Measurements from ENCODE around the gene WBP2. TPM values are rescaled to one million over a fixed set of nuclear protein-coding genes. Genes with fewer than 3 reads are reported as not detected.

WBP2 gene
- total and polyA plus RNA-seq, 2 of the 13 experiments (the other 11 are each of a cell fraction or from before 2014, with no cell fraction given), result 29.2 to 29.5 TPM

DNA sequence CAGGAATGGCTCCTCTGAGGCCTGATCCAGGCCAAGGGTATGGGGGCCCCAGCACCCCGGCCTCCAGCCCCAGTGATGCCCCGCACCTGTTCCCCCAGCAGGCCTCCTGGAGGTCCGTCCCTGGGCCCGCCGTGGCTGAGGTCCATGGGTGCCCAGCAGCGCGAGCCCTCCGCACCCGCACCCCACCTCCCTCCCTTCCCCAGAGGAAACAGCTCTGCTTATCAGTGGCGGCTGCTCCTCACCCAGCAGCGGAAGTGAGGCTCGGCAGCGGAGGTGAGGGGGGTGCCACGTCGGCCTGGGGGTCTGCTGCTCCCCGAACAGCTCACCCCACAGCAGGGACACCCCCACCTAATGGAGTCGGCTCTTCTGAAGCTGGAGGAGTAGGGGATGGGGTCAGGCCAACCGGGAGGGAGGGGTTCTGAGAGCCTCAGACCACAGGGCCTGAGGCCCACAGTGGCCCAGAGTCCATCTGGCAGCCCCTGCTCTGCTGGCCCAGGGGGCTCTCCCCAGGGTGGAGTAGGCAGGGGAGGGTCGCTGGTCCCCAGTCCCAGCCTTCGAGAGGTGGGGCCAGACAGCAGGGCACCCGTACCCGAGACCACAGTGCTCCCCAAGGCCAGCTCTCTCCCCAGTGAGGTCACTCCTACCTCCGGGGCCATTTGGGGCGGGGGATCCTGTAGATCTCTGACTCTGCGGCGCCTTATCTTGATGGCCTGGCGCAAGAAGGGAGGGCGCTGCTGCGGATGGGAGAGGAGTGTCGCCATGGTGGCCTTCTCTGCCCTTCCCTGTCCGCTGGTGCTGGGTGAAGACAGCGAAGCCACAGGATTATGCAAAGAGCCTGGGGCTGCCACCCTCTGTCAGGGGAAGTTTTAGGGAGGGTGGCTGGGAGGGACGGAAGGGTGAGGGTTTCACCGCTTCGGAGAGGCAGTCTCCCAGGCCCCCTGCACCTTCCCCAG is 11.3 kb downstream of the WBP2 start, which contains the start of gene UNC13D (continued):
- TF ChIP-seq, protein P1, sequence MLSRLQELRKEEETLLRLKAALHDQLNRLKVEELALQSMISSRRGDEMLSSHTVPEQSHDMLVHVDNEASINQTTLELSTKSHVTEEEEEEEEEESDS (CRISPR knock-in tag; IDR thresholded peaks at IDR 0.05; ENCODE audit: borderline replicate concordance), result no peak
- TF ChIP-seq SMARCE1 (IDR thresholded peaks at IDR 0.05; ENCODE audit: borderline replicate concordance) (no peak), ZNF510 (CRISPR knock-in tag; IDR thresholded peaks at IDR 0.05; ENCODE audit: low read depth) (0 out of 2 replicates have a peak, but pooled peaks have one; percentile 69), SNAPC2 (CRISPR knock-in tag; IDR thresholded peaks at IDR 0.05) (no peak), ZNF337 (CRISPR knock-in tag; IDR thresholded peaks at IDR 0.05; ENCODE audit: borderline replicate concordance, low read depth) (peak; percentile 78; the same call in 1 of the 2 replicates), NR2F2 (IDR thresholded peaks at IDR 0.05; ENCODE audit: borderline replicate concordance, low read depth) (no peak; the same call in 1 of the 2 replicates)
- TF ChIP-seq, protein P2, sequence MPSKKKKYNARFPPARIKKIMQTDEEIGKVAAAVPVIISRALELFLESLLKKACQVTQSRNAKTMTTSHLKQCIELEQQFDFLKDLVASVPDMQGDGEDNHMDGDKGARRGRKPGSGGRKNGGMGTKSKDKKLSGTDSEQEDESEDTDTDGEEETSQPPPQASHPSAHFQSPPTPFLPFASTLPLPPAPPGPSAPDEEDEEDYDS (CRISPR knock-in tag; IDR thresholded peaks at IDR 0.05), result 0 out of 2 replicates have a peak, but pooled peaks have one; percentile 29
- TF ChIP-seq, protein P3, sequence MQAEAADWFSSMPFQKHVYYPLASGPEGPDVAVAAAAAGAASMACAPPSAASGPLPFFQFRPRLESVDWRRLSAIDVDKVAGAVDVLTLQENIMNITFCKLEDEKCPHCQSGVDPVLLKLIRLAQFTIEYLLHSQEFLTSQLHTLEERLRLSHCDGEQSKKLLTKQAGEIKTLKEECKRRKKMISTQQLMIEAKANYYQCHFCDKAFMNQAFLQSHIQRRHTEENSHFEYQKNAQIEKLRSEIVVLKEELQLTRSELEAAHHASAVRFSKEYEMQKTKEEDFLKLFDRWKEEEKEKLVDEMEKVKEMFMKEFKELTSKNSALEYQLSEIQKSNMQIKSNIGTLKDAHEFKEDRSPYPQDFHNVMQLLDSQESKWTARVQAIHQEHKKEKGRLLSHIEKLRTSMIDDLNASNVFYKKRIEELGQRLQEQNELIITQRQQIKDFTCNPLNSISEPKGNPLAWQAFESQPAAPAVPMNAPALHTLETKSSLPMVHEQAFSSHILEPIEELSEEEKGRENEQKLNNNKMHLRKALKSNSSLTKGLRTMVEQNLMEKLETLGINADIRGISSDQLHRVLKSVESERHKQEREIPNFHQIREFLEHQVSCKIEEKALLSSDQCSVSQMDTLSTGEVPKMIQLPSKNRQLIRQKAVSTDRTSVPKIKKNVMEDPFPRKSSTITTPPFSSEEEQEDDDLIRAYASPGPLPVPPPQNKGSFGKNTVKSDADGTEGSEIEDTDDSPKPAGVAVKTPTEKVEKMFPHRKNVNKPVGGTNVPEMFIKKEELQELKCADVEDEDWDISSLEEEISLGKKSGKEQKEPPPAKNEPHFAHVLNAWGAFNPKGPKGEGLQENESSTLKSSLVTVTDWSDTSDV (CRISPR knock-in tag; IDR thresholded peaks at IDR 0.05), result peak; percentile 79
- TF ChIP-seq, protein P4, sequence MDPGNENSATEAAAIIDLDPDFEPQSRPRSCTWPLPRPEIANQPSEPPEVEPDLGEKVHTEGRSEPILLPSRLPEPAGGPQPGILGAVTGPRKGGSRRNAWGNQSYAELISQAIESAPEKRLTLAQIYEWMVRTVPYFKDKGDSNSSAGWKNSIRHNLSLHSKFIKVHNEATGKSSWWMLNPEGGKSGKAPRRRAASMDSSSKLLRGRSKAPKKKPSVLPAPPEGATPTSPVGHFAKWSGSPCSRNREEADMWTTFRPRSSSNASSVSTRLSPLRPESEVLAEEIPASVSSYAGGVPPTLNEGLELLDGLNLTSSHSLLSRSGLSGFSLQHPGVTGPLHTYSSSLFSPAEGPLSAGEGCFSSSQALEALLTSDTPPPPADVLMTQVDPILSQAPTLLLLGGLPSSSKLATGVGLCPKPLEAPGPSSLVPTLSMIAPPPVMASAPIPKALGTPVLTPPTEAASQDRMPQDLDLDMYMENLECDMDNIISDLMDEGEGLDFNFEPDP (CRISPR knock-in tag; conservative IDR thresholded peaks at IDR 0.05), result no peak
- TF ChIP-seq, protein P5, sequence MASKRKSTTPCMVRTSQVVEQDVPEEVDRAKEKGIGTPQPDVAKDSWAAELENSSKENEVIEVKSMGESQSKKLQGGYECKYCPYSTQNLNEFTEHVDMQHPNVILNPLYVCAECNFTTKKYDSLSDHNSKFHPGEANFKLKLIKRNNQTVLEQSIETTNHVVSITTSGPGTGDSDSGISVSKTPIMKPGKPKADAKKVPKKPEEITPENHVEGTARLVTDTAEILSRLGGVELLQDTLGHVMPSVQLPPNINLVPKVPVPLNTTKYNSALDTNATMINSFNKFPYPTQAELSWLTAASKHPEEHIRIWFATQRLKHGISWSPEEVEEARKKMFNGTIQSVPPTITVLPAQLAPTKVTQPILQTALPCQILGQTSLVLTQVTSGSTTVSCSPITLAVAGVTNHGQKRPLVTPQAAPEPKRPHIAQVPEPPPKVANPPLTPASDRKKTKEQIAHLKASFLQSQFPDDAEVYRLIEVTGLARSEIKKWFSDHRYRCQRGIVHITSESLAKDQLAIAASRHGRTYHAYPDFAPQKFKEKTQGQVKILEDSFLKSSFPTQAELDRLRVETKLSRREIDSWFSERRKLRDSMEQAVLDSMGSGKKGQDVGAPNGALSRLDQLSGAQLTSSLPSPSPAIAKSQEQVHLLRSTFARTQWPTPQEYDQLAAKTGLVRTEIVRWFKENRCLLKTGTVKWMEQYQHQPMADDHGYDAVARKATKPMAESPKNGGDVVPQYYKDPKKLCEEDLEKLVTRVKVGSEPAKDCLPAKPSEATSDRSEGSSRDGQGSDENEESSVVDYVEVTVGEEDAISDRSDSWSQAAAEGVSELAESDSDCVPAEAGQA (IDR thresholded peaks at IDR 0.05; ENCODE audit: low read depth), result no peak
- TF ChIP-seq, protein P5 (CRISPR knock-in tag; IDR thresholded peaks at IDR 0.05; ENCODE audit: borderline replicate concordance), result no peak
- TF ChIP-seq, protein P6, sequence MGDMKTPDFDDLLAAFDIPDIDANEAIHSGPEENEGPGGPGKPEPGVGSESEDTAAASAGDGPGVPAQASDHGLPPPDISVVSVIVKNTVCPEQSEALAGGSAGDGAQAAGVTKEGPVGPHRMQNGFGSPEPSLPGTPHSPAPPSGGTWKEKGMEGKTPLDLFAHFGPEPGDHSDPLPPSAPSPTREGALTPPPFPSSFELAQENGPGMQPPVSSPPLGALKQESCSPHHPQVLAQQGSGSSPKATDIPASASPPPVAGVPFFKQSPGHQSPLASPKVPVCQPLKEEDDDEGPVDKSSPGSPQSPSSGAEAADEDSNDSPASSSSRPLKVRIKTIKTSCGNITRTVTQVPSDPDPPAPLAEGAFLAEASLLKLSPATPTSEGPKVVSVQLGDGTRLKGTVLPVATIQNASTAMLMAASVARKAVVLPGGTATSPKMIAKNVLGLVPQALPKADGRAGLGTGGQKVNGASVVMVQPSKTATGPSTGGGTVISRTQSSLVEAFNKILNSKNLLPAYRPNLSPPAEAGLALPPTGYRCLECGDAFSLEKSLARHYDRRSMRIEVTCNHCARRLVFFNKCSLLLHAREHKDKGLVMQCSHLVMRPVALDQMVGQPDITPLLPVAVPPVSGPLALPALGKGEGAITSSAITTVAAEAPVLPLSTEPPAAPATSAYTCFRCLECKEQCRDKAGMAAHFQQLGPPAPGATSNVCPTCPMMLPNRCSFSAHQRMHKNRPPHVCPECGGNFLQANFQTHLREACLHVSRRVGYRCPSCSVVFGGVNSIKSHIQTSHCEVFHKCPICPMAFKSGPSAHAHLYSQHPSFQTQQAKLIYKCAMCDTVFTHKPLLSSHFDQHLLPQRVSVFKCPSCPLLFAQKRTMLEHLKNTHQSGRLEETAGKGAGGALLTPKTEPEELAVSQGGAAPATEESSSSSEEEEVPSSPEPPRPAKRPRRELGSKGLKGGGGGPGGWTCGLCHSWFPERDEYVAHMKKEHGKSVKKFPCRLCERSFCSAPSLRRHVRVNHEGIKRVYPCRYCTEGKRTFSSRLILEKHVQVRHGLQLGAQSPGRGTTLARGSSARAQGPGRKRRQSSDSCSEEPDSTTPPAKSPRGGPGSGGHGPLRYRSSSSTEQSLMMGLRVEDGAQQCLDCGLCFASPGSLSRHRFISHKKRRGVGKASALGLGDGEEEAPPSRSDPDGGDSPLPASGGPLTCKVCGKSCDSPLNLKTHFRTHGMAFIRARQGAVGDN (CRISPR knock-in tag; IDR thresholded peaks at IDR 0.05), result peak; percentile 93

All from HepG2 (cell line).